IPS-NIHi11 (cell line): ENCODE measurements around the gene TAS2R50.
"Not testable (repeated sequence)": the region's sequence is repeated elsewhere in the genome, so short reads cannot be mapped to it uniquely, and the experiment has no call there.

Experiments
- DNase-seq: peaks from one replicate; pipeline ENCODE4 v3.0.0; 2012; ENCODE audit warnings: mixed read lengths, low spot score

TAS2R50 gene, protein sequence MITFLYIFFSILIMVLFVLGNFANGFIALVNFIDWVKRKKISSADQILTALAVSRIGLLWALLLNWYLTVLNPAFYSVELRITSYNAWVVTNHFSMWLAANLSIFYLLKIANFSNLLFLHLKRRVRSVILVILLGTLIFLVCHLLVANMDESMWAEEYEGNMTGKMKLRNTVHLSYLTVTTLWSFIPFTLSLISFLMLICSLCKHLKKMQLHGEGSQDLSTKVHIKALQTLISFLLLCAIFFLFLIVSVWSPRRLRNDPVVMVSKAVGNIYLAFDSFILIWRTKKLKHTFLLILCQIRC

DNA sequence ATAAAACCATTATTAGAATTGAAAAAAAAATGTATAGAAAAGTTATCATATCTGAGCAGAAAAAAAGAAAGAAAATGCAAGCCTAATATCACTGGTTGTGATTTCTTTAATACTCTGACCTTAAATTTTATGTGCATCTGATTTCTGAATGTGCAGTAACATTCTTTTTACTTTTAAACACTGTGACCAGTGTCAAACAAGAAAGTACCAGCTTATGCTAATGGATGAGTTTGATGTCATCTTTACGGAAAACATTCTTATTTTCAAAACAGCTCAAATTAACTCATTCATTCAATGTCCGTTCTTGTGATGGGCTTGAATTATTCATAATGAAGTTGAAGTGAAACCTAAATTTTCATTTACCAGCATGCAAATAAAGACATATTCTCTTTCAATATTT lies at the start of gene TAS2R50:
Gene TAS2R50, minus strand, starts transcription at position 101 of the 400 bp plus-strand sequence. Its CDS starts 52 bp downstream, at position 49.
- no peak for DNase-seq

DNA sequence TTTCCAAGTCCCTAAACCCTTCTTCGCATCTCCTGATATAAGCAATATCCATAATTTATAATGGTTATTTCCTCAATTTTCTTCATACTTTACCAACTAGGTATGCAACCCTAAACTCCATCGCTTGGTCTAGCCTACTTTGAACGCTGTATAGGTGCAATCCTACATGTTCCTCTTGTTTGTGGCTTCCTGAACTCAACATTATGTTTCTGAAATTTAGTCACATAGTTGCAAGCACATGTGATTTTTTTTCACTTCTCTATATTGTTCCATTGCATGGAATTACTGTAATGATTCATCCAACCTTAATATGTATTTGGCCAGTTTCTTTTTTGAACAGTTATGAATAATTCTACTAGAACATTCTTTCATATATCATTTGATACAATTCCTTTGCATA lies 47.2 kb upstream of the TAS2R50 start:
- DNase-seq, result not testable (repeated sequence)

DNA sequence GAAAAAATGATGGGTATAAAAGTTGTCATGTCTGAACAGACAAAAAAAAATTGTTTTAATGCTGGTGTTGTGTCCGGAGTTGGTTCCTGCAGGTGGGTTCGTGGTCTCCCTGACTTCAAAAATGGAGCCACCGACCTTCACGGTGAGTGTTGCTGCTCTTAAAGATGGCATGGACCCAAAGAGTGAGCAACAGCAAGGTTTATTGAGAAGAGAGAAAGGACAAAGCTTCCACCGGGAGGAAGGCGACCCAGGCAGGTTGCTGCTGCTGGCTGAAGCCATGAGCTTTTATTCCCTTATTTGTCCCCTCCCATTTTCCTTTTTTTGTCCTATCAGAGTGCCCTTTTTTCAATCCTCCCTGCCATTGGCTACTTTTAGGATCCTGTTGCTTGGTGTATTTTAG lies 44.6 kb upstream of the TAS2R50 start, which contains the start of gene TAS2R31:
Gene TAS2R31, minus strand, starts transcription at position 101 of the 400 bp plus-strand sequence. Its CDS starts 72 bp downstream, at position 29.
- no peak for DNase-seq

DNA sequence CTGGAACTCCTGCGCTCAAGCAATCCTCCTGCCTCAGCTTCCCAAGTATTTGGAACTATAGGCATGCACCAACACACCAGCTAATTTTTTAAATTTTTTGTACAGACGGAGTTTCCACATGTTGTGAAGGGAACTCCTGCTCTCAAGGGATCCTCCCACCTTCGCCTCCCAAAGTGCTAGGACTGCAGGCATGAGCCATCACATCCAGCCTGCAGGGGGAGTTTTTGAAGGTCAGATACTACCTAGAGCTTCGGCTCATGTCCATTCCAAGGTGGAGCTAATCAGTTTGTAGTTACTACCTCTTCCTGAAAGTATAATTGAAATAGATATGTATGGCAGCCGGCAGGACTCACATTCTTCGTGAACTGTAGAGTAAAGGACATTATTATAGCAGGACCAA lies 39.4 kb upstream of the TAS2R50 start:
- no peak for DNase-seq

DNA sequence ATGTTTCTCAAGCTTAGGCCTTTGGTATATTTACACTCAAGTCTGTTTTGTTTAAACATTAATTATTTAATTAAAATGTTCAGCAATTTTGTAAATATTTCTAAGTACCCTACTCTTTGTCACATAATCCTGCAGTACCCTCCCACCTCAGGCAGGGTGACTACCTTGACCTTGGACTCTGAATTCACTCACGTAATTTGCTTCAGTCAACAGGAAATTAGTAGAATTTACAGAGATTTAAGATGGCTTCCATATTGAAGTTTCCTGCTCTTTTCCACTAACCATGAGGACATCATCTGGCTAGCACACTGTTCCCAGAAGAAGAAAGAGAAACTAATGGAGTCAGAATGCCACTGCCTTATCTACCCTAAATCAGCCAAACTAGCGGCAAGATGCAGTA lies 36.7 kb upstream of the TAS2R50 start:
- no peak for DNase-seq

DNA sequence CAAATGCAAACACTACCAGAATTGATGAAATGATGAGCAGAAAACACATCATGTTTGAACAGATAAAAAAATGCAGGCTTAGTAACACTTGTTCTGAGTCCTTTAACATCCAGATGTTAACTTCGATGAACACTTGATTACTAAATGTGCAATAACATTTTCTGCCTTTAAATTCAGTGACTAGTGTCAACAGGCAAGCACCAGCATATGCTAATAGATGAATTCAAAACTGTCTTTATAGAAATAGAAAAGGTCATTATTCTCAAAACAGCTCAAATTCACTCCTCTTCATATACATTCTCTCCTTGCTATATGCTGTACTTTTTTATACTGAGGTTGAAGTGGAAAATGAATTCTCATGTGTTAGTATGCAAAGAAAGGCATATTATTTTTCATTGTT lies 35.8 kb upstream of the TAS2R50 start, which contains the start of gene TAS2R19:
Gene TAS2R19, minus strand, starts transcription at position 101 of the 400 bp plus-strand sequence. Its CDS starts 49 bp downstream, at position 52.
- DNase-seq, result no peak

DNA sequence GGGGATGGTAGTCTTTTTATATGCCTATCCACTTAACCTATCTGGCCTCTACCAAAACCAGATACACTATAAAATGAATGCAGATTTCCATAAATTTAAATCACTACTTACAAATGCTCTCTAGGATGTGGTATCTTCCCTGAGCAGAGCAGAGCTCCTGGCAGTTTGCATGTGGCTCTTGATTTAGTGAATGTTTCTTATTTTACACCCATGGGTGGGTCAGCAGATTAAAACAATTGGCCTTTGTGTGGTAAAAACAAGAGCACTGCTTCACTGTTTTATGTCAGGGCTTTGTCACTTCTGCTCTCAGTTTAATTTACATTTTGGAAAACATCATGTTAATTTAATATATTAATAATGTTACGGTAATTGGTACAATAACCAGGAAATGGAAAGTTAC lies 30.2 kb upstream of the TAS2R50 start:
- DNase-seq, result no peak

DNA sequence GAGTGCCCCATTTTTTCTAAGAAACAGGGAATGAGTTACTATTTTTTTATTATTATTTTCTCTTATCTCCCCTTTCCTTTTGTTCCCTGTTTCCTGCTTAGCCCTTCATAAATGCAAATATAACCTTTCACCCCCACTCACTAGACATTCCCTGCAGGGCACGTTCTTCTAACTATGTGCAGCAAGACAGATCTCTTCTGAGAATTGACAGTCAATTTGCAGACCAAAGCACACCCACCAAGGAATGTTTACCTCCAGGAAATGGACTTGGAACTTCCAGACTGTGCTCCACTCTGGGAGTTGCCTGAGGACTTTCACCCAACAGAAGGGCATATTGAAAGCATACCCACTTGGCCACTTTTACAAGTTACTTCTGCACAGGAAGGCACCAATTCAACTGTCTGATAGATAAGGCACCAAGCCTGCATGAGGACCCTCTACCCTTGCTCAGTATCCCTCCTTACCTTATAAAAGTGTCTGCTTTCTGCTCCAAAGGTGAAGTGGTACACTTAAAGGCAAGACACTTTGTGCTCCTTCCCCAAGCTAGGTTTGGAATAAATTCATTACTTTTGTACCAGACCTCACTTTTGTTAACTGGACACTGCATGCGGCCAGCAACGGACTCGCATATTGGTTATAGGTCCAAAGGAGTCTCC lies 29.2 kb upstream of the TAS2R50 start:
- no peak for DNase-seq

DNA sequence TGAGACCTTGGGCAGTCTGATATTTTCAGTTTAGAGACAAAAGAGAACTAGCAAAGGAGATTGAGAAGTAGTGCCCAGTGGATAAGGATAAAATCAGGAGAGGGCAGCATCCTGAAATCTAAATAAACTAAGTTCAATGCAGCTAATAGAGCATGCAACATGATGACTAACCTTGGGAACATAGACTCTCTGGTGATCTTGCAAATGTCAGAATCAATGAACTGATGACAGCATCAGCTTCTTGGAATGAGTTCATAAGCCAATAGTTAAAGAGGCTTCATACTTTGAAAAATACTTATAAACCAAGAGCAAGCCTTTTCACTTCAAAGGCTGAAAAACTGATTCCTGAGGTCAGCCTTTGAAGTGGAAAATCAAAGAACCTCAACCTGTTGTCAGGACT lies 27.5 kb upstream of the TAS2R50 start:
- no peak for DNase-seq

DNA sequence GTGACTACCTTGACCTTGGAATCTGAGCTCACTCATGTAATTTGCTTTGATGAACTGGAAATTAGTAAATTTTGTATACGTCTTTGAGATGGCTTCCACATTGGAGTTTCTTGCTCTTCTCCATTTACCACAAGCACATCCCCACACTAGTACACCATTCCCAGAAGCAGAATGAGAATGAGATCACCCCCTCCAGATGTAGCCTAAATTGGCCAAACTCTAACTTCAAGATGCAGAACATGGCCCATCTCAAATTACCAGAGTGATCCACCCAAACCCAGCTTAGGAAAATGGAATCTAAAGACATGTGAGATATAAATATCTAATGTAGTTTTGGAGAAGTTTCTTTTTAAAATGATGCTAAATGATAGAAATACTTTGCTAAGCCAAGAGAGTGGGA lies 20.9 kb upstream of the TAS2R50 start:
- DNase-seq, result no peak

DNA sequence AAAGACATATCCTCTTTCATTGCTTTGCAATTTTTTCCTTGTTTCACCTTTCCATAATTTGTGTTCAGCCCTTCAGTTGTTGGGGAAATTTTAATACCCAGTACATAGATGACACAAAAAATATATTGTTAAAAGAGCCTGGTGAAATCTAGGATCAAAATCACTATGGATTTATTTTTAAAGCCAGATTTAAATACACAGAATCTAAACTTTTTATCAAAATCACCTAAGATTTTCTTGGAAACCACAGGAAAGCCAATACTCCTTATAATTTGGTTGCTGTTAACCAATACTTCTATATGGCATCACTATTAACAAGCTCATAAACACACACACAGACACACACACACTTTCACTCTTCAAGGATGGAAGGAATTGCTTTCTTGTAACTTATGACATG lies 11.5 kb upstream of the TAS2R50 start, which contains the start of gene TAS2R20:
Gene TAS2R20, minus strand, starts transcription at position 101 of the 400 bp plus-strand sequence. CDS start 429 bp downstream, outside the sequence.
- no peak for DNase-seq

DNA sequence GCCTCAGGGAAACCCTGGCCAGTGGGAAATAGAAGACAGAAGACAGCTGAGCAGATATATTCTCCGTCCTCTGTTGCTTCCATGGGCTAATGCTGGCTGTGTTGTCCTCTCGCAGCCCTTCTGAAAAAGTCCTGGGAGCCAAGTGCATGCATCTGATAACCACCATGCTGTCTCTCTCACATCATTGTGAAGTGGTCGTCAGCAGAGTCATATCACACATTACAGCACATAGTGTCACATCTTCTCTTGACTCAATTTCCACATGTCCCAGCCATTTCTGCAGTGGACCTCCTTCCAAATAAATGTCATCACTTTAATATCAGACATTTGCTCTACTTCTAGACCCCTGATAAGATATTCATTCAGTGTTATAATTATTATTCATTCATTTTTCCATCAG lies 7.6 kb upstream of the TAS2R50 start:
- no peak for DNase-seq

DNA sequence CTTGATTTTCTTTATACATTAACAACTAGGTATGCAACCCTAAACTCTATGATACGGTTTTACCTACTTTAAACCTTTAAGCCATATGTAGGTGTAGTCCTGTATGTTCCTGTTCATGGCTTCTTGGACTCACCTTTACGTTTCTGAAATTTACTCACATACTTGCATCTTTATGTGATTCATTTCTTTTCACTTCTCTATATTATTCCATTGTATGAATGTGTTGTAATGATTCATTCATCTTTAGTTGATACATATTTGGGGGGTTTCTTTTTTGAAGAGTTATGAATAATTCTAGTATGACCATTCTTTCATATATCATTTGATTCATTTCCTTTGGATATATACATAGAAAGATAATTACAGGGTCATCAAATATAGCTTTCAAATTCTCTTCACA lies 2.4 kb upstream of the TAS2R50 start:
- DNase-seq, result no peak

DNA sequence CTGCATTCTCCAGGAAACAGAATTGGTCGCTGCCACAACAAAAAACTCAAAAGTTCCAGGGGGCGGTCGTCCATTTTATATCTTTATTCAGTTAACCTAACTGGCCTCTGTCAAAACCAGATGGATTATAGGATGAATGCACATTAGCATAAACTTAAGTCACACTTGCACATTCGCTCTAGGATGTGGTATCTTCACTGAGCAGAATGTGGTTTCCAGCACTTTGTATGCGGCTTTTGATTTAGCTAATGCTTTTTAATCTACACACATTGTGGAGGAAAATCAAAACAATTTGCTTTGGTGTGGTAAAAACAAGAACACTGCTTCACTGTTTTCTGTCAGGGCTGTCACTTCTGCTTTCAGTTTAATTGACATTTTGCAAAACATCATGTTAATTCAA lies 4.5 kb downstream of the TAS2R50 start:
- DNase-seq, result no peak

DNA sequence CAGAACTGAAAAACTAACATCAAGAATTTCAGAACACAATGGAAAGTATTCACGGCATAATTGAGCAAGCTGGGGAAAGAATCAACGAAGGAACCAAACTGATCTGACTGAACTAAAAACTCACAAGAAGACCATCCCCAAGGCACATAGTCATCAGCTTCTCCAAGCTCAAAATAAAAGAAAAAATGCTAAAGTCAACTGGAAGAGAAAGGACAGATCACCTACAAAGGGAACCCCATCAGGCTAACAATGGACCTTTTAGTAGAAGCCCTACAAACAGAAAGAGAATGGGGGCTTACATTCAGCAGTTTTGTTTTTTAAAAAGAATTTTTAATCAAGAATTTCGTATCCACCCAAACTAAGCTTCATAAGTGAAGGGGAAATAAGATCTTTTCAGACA lies 11.7 kb downstream of the TAS2R50 start:
- DNase-seq, result no peak

DNA sequence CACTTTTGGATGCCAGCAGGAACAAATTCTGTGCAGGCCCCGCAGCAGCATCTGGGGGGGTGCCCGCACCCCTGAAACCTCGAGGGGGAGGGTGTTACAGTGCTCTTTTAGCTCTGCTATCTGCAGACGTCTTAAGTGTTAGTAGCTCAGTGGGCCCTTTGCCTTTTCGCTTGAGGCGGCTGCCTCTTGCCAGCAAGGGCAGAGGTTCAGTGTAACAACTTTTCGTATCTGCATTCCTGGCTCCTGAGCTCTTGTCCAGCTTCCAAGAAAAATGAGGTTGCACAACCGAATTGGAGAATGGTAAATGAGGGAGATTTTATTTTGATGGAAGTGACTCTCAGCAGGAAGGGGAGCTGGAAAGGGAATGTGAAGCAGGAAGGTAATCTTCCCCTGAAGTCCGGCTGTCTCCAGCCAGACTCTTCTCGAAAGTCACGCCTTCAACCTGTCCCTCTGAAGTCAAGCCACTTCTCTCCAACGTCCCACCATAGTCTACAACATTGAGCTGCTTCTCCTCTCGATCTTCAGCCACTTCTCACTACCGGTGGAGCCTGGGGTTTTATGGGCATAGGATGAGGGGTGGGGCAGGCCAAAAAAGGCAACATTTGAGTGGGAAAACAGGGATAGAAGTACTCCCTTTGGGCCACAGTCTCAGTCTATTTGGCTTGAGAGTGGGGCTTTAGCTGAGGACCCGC lies 17.8 kb downstream of the TAS2R50 start:
- no peak for DNase-seq

DNA sequence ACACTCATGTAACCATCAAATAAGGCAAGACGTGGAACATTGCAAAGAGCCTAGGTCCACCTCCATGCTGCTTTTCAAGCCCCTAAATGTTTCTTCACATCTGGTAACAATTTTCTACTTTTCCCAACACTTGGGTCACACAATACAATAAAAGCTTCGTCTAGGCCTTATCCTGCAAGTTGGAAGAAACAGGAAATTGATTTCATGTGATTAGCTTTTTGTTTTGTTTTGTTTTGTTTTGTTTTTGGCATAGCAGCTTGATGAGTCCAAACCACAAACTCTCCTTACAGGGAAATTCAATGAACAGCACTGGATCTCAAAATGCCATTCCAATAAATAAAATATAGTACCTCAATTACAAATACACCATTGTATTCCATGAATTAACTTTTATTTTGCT lies 19.3 kb downstream of the TAS2R50 start:
- DNase-seq, result no peak

DNA sequence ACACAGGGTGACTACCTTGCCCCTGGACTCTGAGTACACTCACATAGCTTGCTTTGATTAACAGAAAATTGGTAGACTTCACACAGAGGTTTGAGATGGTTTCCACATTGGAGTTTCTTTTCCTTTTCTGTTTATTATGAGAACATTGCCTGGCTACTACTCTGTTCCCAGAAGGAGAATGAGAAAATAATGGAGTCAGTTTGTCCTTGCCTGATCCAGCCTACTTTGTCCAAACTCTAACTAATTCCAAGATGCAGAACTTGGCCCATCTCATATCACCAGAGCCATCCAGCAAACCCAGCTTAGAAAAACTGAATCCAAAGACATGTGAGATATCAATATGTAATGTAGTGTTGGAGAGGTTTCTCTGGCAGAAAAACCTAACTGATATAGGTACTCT lies 20.4 kb downstream of the TAS2R50 start:
- no peak for DNase-seq

DNA sequence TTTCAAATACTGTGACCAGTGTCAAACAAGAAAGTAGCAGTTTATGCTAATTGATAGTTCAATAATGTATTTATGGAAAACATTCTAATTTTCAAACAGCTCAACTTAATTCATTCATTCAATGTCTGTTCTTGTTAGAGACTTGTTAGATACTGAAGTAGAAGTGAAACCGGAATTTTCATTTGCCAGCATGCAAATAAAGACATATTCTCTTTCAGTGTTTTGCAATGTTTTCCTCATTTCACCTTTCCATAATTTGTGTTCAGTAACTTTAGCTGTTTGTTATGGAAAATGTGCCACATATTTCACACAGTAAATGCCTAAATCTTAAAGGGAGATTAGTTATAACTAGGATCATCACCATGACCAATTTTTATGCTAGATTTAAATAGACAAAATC lies 21.2 kb downstream of the TAS2R50 start:
- no peak for DNase-seq

DNA sequence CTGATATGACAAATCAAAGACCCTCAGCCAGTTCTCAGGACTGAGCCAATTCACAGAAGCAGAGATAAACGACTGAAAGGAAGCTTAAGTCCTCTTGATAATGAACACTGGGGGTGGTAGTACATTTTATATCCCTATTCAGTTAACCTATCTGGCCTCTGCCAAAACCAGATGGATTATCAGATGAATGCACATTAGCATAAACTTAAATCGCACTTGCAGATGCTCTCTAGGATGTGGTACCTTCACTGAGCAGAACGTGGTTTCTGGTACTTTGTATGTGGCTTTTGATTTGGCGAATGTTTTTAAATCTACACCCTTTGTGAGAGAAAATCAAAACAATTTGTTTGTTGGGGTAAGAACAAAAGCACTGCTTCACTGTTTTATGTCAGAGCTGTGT lies 26.5 kb downstream of the TAS2R50 start:
- no peak for DNase-seq

DNA sequence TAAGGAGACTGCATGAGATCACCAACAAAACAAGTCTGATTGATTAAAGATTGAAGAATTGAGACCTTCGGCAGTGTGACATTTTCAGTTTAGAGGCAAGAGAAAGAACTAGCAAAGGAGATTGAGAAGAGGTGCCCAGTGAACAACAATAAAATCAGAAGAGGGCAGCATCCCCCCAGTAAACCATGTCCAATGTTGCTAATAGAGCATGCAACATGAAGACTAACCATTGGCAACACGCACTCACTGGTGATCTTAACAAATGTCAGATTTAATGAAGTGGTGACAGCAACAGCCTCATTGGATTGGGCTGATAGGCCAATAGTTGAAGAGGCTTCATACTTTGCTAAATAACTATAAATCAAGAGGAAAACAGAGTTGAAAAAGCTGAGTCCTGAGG lies 26.9 kb downstream of the TAS2R50 start:
- DNase-seq, result no peak

DNA sequence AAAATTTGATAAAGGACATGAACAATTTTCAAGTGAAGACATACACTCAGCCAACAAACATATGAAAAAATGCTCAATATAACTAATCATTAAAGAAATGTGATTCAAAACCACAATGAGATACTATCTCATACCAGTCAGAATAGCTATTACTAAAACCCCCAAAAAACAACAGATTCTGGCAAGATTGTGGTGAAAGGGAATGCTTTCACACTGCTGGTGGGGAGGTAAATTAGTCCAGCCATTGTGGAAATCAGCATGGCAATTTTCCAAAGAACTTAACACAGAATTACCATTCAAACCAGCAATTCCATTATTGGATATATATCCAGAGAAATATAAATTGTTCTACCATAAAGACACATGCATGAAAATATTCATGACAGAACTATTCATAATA lies 29.0 kb downstream of the TAS2R50 start:
- no peak for DNase-seq

DNA sequence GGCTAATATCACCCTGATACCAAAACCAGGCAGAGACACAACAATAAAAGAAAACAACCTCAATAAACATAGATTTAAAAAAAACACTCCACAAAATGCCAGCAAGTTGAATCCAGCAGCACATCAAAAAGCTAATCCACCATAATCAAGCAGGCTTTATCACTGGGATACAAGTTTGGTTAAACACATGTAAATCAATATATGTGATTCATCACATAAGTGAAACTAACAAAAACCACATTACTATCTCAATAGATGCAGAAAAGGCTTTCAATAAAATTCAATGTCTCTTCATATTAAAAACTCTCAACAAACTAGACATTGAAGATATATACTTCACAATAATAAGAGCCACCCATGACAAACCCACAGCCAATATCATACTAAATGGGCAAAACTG lies 30.6 kb downstream of the TAS2R50 start:
- no peak for DNase-seq
